ENCODE measurements around the gene VTI1A.
"Not testable (repeated sequence)": the region's sequence is repeated elsewhere in the genome, so short reads cannot be mapped to it uniquely, and the experiment has no call there.

Gene VTI1A

GRCh38 chr10:112446855-112447619, at the start of gene VTI1A, which contains the start of gene ZDHHC6:
Gene VTI1A, plus strand, starts transcription at chr10:112447215. Its CDS starts 159 bp downstream, at chr10:112447374.
Gene ZDHHC6, minus strand, starts transcription at chr10:112446914. Its CDS starts 1,478 bp downstream, at chr10:112445436.
- DNase-seq = no peak

DNA sequence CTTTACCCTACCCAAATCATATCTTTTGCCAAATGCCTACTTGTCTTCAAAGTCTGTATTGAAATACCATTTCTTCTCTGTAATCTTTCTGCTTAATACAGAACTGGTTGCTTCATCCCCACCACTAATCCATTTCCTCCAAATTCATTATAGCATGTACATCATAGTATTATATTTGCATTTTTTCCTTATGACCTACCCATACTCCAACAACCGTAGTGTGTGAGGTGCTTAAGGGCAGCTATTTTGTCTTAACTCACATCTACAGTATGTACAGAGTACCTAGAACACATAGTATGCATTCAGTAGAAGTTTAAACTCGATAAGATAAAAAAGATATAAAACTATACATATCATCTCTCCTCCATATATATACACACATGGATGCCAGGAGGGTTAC, 49.4 kb upstream of the VTI1A start:
- no peak for DNase-seq

- DNase-seq = no peak
These were observed 44.1 kb upstream of the VTI1A start for GRCh38 chr10:112402917-112403316.

GRCh38 chr10:112404617-112405016, 42.4 kb upstream of the VTI1A start:
- no peak for DNase-seq

GRCh38 chr10:112406806-112407205, 40.2 kb upstream of the VTI1A start:
- DNase-seq = not testable (repeated sequence)

- DNase-seq = no peak
These were observed 39.3 kb upstream of the VTI1A start for GRCh38 chr10:112407696-112408095.

DNA sequence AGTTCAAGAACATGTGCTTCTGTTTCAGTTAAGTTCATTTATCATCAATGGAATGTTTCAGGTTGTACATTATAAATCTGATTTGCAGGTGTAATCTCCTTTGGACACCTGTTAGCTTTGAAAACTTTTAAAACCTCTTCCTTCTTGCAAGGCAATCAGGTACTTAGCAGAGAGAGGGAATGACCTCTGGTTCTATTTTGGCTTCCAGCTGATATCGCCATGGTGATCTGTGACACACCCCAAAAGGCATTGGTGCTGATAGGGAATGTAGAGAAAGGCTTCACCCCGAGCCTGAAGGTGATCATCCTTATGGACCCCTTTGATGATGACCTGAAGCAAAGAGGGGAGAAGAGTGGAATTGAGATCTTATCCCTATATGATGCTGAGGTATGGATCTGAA, 37.7 kb upstream of the VTI1A start:
- DNase-seq = no peak

DNA sequence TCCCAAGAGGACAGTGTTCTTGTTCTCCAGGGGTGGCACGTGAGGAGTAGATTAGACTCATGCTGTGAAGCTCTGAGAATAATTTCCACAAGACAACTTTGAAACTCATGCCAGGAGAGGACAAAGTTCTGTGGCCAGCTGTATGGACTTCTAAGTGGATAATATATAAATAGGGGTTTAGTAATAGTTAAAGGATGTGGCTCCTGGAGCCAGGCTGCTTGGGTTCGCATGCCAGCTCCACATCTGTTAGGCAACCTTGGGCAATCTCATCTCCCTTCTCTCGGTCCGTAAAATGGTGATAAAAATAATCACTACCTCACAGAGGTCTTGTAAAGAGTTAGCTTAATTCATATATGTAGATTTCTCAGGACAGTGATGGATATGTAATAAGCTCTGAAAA, 37.3 kb upstream of the VTI1A start:
- DNase-seq = no peak

DNA sequence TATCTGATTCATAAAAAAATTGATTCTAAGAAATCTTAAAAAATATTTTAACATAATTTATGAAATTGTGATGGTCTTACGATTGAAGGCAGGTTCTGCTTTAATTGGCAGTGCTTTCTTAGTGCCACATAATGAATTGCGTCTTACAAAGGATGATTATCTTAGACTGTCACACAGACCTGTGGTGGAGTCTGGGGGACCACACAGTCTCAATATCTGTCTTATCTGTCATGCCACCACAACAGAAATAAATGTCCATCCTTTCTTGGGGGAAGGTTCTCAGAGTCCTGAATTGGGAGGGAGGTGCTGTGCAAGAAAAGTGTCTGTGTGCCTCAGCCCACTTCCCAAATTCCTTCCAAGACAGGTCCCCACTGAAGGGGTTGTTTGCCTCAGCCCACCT, 34.3 kb upstream of the VTI1A start:
- DNase-seq = no peak

DNA sequence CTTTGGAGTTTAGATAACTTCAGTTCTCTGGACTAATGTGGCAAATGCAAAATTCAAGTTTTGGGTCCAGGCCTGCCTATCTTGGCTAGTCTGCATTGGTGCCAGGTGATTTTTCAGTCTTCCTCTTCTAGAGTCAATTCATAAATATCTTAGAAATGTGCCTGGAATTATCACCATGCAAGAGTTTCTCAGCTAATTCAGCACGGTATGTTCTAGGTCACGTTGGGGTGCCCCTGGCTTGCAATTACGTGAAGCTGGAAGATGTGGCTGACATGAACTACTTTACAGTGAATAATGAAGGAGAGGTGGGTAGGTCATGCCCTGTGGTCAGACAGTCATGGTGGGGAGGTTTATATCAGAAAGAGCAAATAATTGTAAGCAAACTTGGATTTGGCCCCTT, 25.3 kb upstream of the VTI1A start:
- DNase-seq = no peak

DNA sequence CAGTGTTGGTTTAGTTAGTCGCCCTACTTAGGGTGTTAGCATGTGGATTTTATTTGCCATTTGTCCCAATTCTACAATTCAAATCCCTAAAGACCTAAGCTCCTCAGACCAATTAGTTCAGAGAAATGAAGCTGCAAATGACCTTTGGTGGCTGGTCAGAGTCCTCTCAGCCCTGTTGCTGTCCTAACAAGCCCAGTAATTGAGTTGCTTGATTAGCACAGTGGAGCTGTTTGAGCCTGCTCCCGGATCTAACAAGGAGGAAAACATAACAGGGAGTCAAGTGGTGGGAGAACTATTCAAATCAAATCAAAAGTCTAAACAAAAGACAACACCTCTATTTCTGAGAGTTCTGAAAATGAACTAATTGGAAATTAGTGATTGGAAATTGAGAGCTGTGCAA, 22.4 kb upstream of the VTI1A start:
- DNase-seq = no peak

- no peak for DNase-seq
These were observed 20.9 kb upstream of the VTI1A start for GRCh38 chr10:112426111-112426510.

DNA sequence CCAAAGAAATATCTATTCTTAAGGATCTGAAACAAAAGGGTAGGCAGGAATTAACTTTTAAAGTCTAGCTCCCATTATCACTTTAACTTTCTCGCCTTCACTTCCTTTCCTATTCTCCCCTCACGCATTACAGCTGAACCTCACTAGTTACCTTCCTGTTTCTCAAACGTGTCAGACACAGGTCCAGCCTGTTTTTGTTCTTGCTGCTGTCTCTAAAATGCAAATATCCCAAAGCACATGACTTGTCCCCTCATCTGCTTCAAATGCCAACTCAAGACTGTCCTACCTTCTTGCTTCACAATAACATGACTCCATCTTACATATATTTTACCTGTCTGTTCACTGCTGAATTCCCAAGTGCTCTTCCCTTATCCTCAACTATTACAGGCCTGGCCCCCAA, 17.9 kb upstream of the VTI1A start:
- DNase-seq = no peak

DNA sequence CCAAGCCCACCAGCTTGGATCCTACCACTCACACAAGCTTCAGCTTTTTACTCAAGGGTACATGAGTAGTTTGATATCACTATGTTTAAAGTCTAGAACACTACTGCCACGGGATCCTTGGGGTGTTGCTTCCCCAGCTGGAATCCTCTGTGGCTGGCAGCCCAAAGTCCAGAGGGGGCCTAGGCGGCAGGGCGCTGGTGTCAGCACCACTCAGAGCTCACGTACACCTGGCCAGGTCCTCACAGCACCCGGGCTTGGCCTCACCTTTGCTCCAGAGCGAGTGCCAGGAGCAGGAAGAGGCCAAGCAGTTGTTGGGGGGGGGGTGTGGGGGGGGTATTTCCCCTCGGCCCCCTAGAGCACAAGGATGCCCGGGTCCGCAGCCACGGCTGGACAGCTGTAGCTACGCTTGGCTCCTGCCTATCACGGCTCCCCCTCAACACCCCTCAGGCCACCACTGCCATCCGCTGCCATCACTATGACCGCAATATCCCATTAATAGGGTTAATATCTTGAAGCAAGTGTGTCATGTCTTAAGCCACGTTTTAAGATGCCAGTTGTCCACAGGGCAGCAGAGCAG, 17.3 kb upstream of the VTI1A start:
- no peak for DNase-seq

GRCh38 chr10:112433136-112433535, 13.9 kb upstream of the VTI1A start:
- DNase-seq = no peak

DNA sequence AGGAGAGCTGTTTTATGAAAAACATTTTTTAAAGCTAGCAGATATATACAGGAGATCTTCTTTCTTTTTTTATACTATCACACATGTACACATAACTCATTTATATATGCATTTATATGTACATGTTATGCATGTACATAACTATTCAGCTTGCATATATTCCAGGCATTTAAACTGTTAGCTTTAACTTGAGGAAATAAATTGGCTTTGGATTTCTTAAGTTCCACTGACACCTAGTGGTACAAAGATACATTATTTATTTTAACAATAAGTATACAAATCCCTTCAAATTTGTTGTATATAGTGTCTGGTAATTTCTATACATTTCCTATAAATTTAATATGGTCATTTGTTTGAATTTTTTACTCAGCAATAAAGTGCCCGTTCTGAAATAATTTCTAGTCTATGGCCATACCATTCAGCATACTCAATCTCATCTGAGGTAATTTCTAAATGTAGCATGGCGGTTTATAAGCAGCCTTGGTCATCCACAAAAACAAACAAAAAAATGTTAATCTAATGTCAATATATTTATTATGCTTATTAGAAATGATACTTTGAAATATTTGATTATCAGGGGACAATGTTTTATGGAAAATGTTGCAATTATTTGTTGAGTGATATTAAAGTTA, 11.9 kb upstream of the VTI1A start:
- no peak for DNase-seq

DNA sequence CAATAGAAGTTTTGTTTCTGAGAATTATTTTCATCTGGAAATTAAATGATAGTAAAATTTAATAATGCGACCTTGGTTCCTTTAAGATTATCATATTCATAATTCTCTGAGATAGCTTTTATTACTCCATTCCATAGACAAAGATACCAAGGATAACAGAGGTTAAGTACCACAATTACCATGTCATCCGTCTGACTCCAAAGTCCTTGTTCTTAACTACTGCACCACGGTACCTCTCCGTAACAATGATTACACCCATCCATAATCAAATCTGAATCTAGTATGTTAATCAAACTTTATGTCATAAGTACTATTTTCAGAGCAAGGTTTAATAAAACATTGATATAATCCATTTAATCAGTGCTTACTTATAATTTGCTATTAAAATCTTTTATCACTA, 8.7 kb upstream of the VTI1A start:
- DNase-seq = no peak

- no peak for DNase-seq
These were observed 5.5 kb upstream of the VTI1A start for GRCh38 chr10:112441520-112441919.

GRCh38 chr10:112442063-112442462, 5.0 kb upstream of the VTI1A start:
- DNase-seq = no peak

GRCh38 chr10:112446055-112446854, 760 bp upstream of the VTI1A start:
- peak; percentile 22 for DNase-seq

- no peak for DNase-seq
These were observed 559 bp downstream of the VTI1A start for GRCh38 chr10:112447620-112447928.

- peak; percentile 26 for DNase-seq
These were observed 1.9 kb downstream of the VTI1A start for GRCh38 chr10:112448888-112449287.

All from SIG-M5 (cell line).